RWPE2 (cell line): ENCODE measurements around the gene CDC42BPB.
A peak's percentile ranks its signal among the peaks of the same experiment; 100 is the strongest.

Experiments used
- ATAC-seq: fragments of 200-7000 bp; cut with Tn5 transposase; 3 replicates; pipeline ENCODE4 v1.9.1; 2021; ENCODE audit warnings: low read depth
- DNase-seq: peaks from one replicate; pipeline ENCODE4 v3.0.0-alpha.2; 2020; ENCODE audit warnings: low spot score
- H3K27ac ChIP-seq: fragments of 450-650 bp; 2 replicates; pipeline ENCODE4 v1.5.1; 2017; ENCODE audit warnings: mild to moderate bottlenecking; ENCODE audit not compliant: poor library complexity, severe bottlenecking
- H3K27me3 ChIP-seq: fragments of 250-450 bp; sonication (Bioruptor Pico); 2 replicates; pipeline ENCODE4 v1.5.1; 2021; ENCODE audit warnings: mild to moderate bottlenecking, moderate library complexity; ENCODE audit not compliant: insufficient read depth, poor library complexity, severe bottlenecking
- H3K36me3 ChIP-seq: fragments of 250-450 bp; sonication (Bioruptor Pico); 2 replicates; pipeline ENCODE4 v1.5.1; 2020; ENCODE audit warnings: low read depth, mild to moderate bottlenecking, moderate library complexity
- H3K4me1 ChIP-seq: fragments of 250-450 bp; sonication (Bioruptor Pico); 2 replicates; pipeline ENCODE4 v1.5.1; 2021; ENCODE audit warnings: mild to moderate bottlenecking, moderate library complexity; ENCODE audit not compliant: insufficient read depth, poor library complexity, severe bottlenecking
- H3K4me3 ChIP-seq: fragments of 250-450 bp; sonication (Bioruptor Pico); 2 replicates; pipeline ENCODE4 v1.5.1; 2021; ENCODE audit warnings: mild to moderate bottlenecking, moderate library complexity; ENCODE audit not compliant: severe bottlenecking
- H3K9me3 ChIP-seq: fragments of 250-450 bp; sonication (Bioruptor Pico); 2 replicates; pipeline ENCODE4 v1.5.1; 2021; ENCODE audit warnings: mild to moderate bottlenecking, moderate library complexity; ENCODE audit not compliant: severe bottlenecking
- CTCF ChIP-seq: fragments of 450-650 bp; IDR thresholded peaks from one replicate; pipeline ENCODE4 v1.5.1; 2017; ENCODE audit warnings: mild to moderate bottlenecking, moderate library complexity; ENCODE audit not compliant: poor library complexity, severe bottlenecking

The CDC42BPB gene

GRCh38 chr14:102935756-102936155 is 121.6 kb downstream of the CDC42BPB start:
- no peak for TF ChIP-seq CTCF
- DNase-seq = no peak
- H3K27me3 ChIP-seq = no peaks in the 10 kb centered on the region
- H3K27ac ChIP-seq = no peak overlapping the region
- H3K36me3 ChIP-seq = peaks cover 38% of the 10 kb centered on the region
- ATAC-seq = no peak
- no peaks in the 10 kb centered on the region for H3K4me1 ChIP-seq
- no peaks in the 10 kb centered on the region for H3K9me3 ChIP-seq
- H3K4me3 ChIP-seq = no peak overlapping the region

- H3K27ac ChIP-seq = no peak overlapping the region
- no peaks in the 10 kb centered on the region for H3K4me1 ChIP-seq
- H3K27me3 ChIP-seq = peaks cover 17% of the 10 kb centered on the region
- DNase-seq (no peak), ATAC-seq (no peak)
- H3K9me3 ChIP-seq = no peaks in the 10 kb centered on the region
- peaks cover 27% of the 10 kb centered on the region; the same call in 1 of the 2 replicates for H3K36me3 ChIP-seq
- no peak overlapping the region for H3K4me3 ChIP-seq
- TF ChIP-seq CTCF = no peak
These were observed 123.6 kb downstream of the CDC42BPB start for GRCh38 chr14:102933618-102934231.

GRCh38 chr14:102932484-102933248 is 124.7 kb downstream of the CDC42BPB start:
- H3K9me3 ChIP-seq = no peaks in the 10 kb centered on the region
- no peak for ATAC-seq
- peaks cover 6% of the 10 kb centered on the region for H3K4me1 ChIP-seq
- TF ChIP-seq CTCF = no peak
- peak; percentile 66 for DNase-seq
- H3K27ac ChIP-seq = no peak overlapping the region
- peaks cover 20% of the 10 kb centered on the region for H3K27me3 ChIP-seq
- H3K4me3 ChIP-seq = no peak overlapping the region
- H3K36me3 ChIP-seq = peaks cover 25% of the 10 kb centered on the region; the same call in 1 of the 2 replicates

- H3K9me3 ChIP-seq = no peaks in the 10 kb centered on the region
- no peak for TF ChIP-seq CTCF
- peaks cover 14% of the 10 kb centered on the region for H3K4me1 ChIP-seq
- H3K36me3 ChIP-seq = peaks cover 18% of the 10 kb centered on the region; the same call in 1 of the 2 replicates
- no peak overlapping the region for H3K27ac ChIP-seq
- ATAC-seq (no peak), DNase-seq (peak; percentile 64)
- no peak overlapping the region for H3K4me3 ChIP-seq
- H3K27me3 ChIP-seq = peaks cover 20% of the 10 kb centered on the region
These were observed 125.6 kb downstream of the CDC42BPB start for GRCh38 chr14:102931580-102932285.
